Aortic smooth muscle cell (primary cell): ENCODE results near the gene STARD7. TPM values are rescaled to one million over a fixed set of nuclear protein-coding genes. Genes with fewer than 3 reads are reported as not detected.

Source experiments
- total RNA-seq: library from RNA; depleted of rRNA; stranded (reverse); fragments of >200 nt; gene quantifications from 2 replicates; pipeline ENCODE4 v1.2.3, GENCODE V29; 2014

STARD7 gene, protein sequence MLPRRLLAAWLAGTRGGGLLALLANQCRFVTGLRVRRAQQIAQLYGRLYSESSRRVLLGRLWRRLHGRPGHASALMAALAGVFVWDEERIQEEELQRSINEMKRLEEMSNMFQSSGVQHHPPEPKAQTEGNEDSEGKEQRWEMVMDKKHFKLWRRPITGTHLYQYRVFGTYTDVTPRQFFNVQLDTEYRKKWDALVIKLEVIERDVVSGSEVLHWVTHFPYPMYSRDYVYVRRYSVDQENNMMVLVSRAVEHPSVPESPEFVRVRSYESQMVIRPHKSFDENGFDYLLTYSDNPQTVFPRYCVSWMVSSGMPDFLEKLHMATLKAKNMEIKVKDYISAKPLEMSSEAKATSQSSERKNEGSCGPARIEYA
- total RNA-seq = 120 and 138 TPM in 2 replicates

DNA sequence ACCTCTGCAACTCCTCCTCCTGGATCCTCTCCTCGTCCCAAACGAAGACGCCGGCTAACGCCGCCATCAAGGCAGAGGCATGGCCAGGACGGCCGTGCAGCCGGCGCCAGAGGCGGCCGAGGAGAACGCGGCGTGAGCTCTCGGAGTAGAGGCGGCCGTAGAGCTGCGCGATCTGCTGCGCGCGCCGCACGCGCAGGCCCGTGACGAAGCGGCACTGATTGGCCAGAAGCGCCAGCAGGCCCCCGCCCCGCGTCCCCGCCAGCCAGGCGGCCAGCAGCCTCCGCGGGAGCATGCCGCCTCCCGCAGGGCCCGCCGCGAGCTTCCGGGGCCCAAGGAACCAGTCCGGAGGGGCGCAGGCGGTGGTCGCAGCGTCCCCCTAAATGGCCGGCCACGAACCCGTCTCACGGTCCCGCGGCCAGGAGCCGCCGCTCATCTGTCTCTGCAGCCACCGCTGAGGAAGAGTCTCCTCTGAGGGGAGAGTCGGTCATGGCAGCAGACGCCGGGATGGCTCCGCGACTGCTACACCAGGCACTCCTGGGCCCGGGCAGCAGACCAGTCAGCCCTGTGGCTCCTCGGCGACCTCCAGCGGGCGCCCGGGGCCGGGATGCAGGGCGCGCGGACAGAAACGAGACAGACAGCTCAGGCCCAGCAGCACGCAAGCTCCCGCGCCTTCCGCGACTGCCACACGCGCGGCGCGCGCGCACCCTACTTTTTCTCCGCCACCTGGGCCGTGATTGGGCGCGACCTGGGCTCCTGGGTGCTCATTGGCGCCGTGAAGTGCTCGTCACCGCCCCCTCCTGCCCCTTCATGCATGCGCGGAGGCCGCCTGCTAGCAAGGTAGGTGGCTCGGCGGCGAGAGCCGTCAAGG, at the start of gene STARD7:
TSS of gene STARD7 (minus strand) at position 685 of the 868 bp plus-strand sequence. CDS start at position 292, 393 bp downstream.

DNA sequence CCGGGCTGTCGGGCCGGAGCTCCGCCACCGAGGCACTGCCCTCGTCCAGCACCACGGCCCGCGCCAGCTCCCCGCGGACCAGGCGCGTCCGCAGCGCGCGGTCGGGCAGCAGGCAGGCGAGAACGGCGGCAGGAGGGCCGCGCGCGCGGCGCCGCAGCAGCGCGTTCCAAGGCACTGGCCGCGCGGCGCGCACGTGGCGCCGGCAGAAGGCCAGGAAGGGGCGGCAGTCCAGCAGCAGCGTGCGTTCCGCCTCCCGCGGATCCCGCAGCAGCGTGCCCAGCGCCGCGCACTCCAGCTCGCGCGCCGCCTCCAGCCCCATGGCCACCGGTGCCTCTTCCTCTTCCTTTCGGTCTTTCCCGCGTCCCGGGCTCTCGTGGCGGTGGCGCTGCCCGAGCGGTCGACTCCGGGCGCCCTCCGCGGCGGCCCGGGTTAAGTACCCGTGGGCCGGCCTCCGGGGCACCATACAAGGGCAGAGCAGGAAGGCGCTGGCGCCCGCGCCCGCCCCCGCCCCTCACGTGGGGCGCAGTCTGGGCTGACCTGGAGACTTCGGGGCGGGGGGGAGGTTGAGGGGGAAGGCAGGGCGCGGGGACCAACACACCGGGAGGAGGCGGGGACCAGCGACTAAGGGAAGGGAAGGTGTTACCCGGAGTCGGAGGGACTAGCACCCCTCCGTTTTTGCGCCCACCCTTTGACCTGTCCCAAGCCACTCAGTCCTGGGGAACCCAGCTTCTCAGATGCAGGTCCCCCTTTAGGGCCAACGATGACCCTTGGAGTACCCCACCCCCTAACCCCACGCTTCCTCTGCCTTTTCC, 63.4 kb downstream of the STARD7 start, which contains the start of gene DUSP2:
TSS of gene DUSP2 (minus strand) at position 405 of the 812 bp plus-strand sequence. CDS start at position 319, 86 bp downstream.

DNA sequence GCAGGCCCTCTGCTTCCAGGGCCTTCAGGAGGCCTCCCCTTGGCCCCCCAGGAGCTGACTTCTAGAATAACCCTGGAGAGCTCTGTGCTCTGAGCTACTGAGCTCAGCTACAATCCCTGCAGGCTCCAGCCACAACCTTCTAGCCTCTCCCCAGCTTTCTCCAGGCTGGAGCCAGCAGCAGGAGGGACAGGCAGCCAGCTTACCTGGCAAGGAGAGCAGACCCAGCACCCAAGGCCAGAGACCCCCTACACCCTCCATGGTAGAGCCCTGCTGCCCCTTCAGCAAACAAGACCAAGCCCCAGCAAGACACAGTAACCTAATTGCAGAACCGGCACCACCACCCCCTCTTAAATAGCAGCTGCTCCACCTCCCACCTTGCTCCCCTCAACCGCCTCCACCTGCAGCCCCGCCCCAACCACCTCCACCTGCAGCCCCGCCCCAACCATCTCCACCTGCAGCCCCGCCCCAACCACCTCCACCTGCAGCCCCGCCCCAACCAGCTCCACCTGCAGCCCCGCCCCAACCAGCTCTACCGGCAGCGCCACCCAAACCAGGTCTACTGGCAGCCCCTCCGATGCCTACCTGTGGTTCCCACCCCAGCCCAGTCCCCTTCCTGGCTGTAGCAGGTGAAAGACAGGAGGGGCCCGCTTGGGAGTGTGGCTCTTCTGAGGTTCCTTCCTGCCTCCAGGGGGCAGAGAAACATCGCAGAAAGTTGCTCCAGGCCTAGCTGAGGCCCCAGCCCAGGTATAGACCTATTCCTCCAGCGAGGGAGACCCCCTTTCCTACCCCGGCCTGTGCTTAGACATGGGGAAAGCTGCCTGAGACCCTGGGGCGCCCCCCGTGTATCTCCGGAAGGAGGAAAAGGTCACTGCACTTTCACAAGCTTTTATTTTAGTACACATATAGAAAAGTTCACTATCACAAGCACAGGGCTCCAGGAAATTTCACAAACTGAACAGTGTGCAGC, 70.2 kb downstream of the STARD7 start, which contains the start of gene ASTL:
TSS of gene ASTL (minus strand) at position 324 of the 967 bp plus-strand sequence. CDS start at position 258, 66 bp downstream.

Other genes with a start within 250 kb of the STARD7 start
- gene ANKRD36C, start 217.0 kb downstream of the STARD7 start, total RNA-seq = 22.2 and 24.5 TPM in 2 replicates
- 4.5 and 5.8 TPM in 2 replicates for gene GPAT2, start 173.9 kb downstream of the STARD7 start, total RNA-seq
- not detected in 2 replicates for gene ADRA2B, start 92.3 kb downstream of the STARD7 start, total RNA-seq
- gene ASTL, start 70.3 kb downstream of the STARD7 start, total RNA-seq = not detected in 2 replicates
- gene DUSP2, start 63.4 kb downstream of the STARD7 start, total RNA-seq = 0.50 and 0.66 TPM in 2 replicates
- gene TMEM127, start 57.2 kb upstream of the STARD7 start, total RNA-seq = 23.8 and 28.8 TPM in 2 replicates
- gene CIAO1, start 57.4 kb upstream of the STARD7 start, total RNA-seq = 60.1 and 68.6 TPM in 2 replicates
- 43.1 and 47.7 TPM in 2 replicates for gene SNRNP200, start 96.7 kb upstream of the STARD7 start, total RNA-seq
- 0.26 and 0.75 TPM in 2 replicates for gene ITPRIPL1, start 116.5 kb upstream of the STARD7 start, total RNA-seq
- 9.8 and 17.0 TPM in 2 replicates for gene NCAPH, start 126.9 kb upstream of the STARD7 start, total RNA-seq